GM12878 (cell line): ENCODE results near the gene PAX5. TPM values are rescaled to one million over a fixed set of nuclear protein-coding genes. Genes with fewer than 3 reads are reported as not detected.

ENCODE experiments used
- ATAC-seq: fragments of 200-7000 bp; cut with Tn5 transposase; 3 replicates; pipeline ENCODE4 v1.9.1; 2020; ENCODE audit warnings: mild to moderate bottlenecking, moderate library complexity
- BruUV-seq: library from RNA; stranded (reverse); fragments of 400-500 nt; replicated peaks from 2 replicates; lab custom pipeline; 2021; lab: Mats Ljungman, UMichigan
- CTCF ChIA-PET: fragments of 300-600 bp; sonication (Branson Sonifier 250); formaldehyde crosslinking; extraction: SDS; loops from one replicate; lab custom pipeline; 2021; ENCODE audit warnings: inconsistent platforms; lab: Yijun Ruan, JAX
- POLR2A ChIA-PET: fragments of 350-600 bp; formaldehyde crosslinking; extraction: SDS; loops from one replicate; lab custom pipeline; 2021; ENCODE audit warnings: inconsistent platforms; lab: Charles Lee
- RAD21 ChIA-PET: fragments of 300-600 bp; sonication (Branson Sonifier 250); formaldehyde crosslinking; loops from one replicate; lab custom pipeline; 2023; ENCODE audit warnings: antibody characterized with exemption; ENCODE audit not compliant: unreplicated experiment; lab: Charles Lee
- SMC1A ChIA-PET: fragments of 300-600 bp; sonication (Branson Sonifier 250); formaldehyde crosslinking; loops from one replicate; lab custom pipeline; 2023; ENCODE audit not compliant: unreplicated experiment, uncharacterized antibody; lab: Charles Lee
- DNase-seq: peaks from one replicate; pipeline ENCODE4 v3.0.0-alpha.2; 2011; ENCODE audit warnings: low read depth, low spot score
- FAIRE-seq: peaks from 3 replicates; lab custom pipeline; 2011; peaks lifted over from hg19 to GRCh38; lab: Jason Lieb, UNC
- H2AFZ ChIP-seq: 2 replicates; pipeline ENCODE4 v1.6.0; 2011; ENCODE audit warnings: low read depth, low read length, control low read depth; ENCODE audit not compliant: control insufficient read depth
- H3K27ac ChIP-seq: 2 replicates; pipeline ENCODE4 v1.5.1; 2011; ENCODE audit warnings: control low read depth; ENCODE audit not compliant: control insufficient read depth, insufficient read depth
- H3K27me3 ChIP-seq, 2 experiments: replicated peaks in 1 of 2; 2 replicates each; pipeline versions ENCODE4 v1.6.0 to v1.6.1; 2011; ENCODE audit warnings: low read length in 1 of 2; ENCODE audit not compliant: control insufficient read depth in 2 of 2, insufficient read depth in 2 of 2
- H3K36me3 ChIP-seq, 2 experiments: 2 replicates each; pipeline ENCODE4 v1.5.1; 2011; ENCODE audit warnings: low read length in 1 of 2; ENCODE audit not compliant: control insufficient read depth in 2 of 2, insufficient read depth in 2 of 2
- H3K4me1 ChIP-seq: 2 replicates; pipeline ENCODE4 v1.6.1; 2011; ENCODE audit warnings: mild to moderate bottlenecking, low read length, moderate library complexity, mixed read lengths; ENCODE audit not compliant: control insufficient read depth, insufficient read depth
- H3K4me2 ChIP-seq: 2 replicates; pipeline ENCODE4 v1.6.0; 2011; ENCODE audit warnings: control low read depth; ENCODE audit not compliant: control insufficient read depth, insufficient read depth
- H3K4me3 ChIP-seq: fragments of 200-600 bp; sonication (generic); 2 replicates; pipeline ENCODE4 v1.5.1; 2016
- H3K79me2 ChIP-seq: 2 replicates; pipeline ENCODE4 v1.6.0; 2011; ENCODE audit warnings: low read length; ENCODE audit not compliant: control insufficient read depth, insufficient read depth
- H3K9ac ChIP-seq: 2 replicates; pipeline ENCODE4 v1.8.0; 2011; ENCODE audit warnings: low read length, control low read depth, mixed read lengths; ENCODE audit not compliant: control insufficient read depth, insufficient read depth
- H3K9me3 ChIP-seq: replicated peaks from 3 replicates; pipeline ENCODE4 v1.5.1; 2011; ENCODE audit warnings: mild to moderate bottlenecking, low read length; ENCODE audit not compliant: control insufficient read depth, insufficient read depth
- H4K20me1 ChIP-seq: 2 replicates; pipeline ENCODE4 v1.6.0; 2011; ENCODE audit not compliant: control insufficient read depth, insufficient read depth
- BCL11A ChIP-seq: IDR thresholded peaks from 2 replicates; pipeline ENCODE4 v1.6.1; 2011; ENCODE audit warnings: low read depth, low read length
- CHD4 ChIP-seq: fragments of 200-600 bp; sonication (generic); IDR thresholded peaks from 2 replicates; pipeline ENCODE4 v1.6.1; 2016; ENCODE audit warnings: mild to moderate bottlenecking
- MEF2A ChIP-seq: IDR thresholded peaks from 2 replicates; pipeline ENCODE4 v1.6.1; 2011; ENCODE audit warnings: low read depth, mild to moderate bottlenecking, low read length, moderate library complexity; ENCODE audit not compliant: insufficient read depth
- SRF ChIP-seq, 2 experiments: IDR thresholded peaks; 2 replicates each; pipeline ENCODE4 v1.6.1; 2011; ENCODE audit warnings: low read depth in 2 of 2, low read length in 2 of 2, mild to moderate bottlenecking in 1 of 2, moderate library complexity in 1 of 2
- ZSCAN29 ChIP-seq: fragments of 450-650 bp; IDR thresholded peaks from 2 replicates; pipeline ENCODE4 v1.6.1; 2017; ENCODE audit warnings: mild to moderate bottlenecking, moderate library complexity
- WGBS: methylation state at CpG from one replicate; pipeline ENCODE4 v1.1.6; 2016; ENCODE audit warnings: low lambda C conversion rate; ENCODE audit not compliant: insufficient replicate concordance, insufficient coverage; ENCODE audit errors: missing lambda C conversion rate; 5-methylcytosine and 5-hydroxymethylcytosine counted together
- in situ Hi-C: fragments of 300-500 bp; cut with MboI; formaldehyde crosslinking; loops from 9 replicates; pipeline ENCODE4 v1.14.3; 2018; ENCODE audit warnings: mixed read lengths
- intact Hi-C: fragments of 100-400 bp; cut with micrococcal nuclease; formaldehyde crosslinking; loops from one replicate; pipeline ENCODE4 v1.14.2; 2022; ENCODE audit not compliant: unreplicated experiment
- polyA plus RNA-seq, 11 experiments: library from polyadenylated mRNA; depleted of rRNA in 4 of 11; unstranded in 6 of 11; stranded (reverse) in 5 of 11; fragments of >200 nt; fragmentation: Nextera tagmentation in 4 of 11; fragmentation: Illumina TruSeq in 1 of 11; extraction: Ambion mirVana in 4 of 11; extraction: Trizol in 1 of 11; gene quantifications; 1 replicate in 1 of 11; 2 replicates in 10 of 11; pipeline versions ENCODE4 v1.2.1 to v1.2.3, GENCODE V29; 2011 to 2016; ENCODE audit warnings: inconsistent platforms in 2 of 11, missing spikeins in 2 of 11, low read depth in 1 of 11
- total RNA-seq, 4 experiments: library from RNA; depleted of rRNA in 3 of 4; stranded (reverse); fragments of >200 nt in 3 of 4; fragmentation: Illumina TruSeq in 1 of 4; extraction: Trizol in 1 of 4; gene quantifications; 2 replicates each; pipeline versions ENCODE4 v1.2.1 to v1.2.3, GENCODE V29; 2013 to 2021
- TF ChIP-seq, protein P1 (sequence below): IDR thresholded peaks from 2 replicates; pipeline ENCODE4 v1.6.1; 2012; ENCODE audit warnings: improper control_type of control experiment, low read depth, low read length; ENCODE audit not compliant: insufficient replicate concordance
- TF ChIP-seq, protein P2 (sequence below): fragments of 450-650 bp; IDR thresholded peaks from 2 replicates; pipeline ENCODE4 v1.6.1; 2016; ENCODE audit warnings: mild to moderate bottlenecking, moderate library complexity, borderline replicate concordance

PAX5 gene
- total and polyA plus RNA-seq, 10 of the 15 experiments (the other 5 are each of a cell fraction or from before 2014, with no cell fraction given) = 2.2 to 123 (median 31.9) TPM

DNA sequence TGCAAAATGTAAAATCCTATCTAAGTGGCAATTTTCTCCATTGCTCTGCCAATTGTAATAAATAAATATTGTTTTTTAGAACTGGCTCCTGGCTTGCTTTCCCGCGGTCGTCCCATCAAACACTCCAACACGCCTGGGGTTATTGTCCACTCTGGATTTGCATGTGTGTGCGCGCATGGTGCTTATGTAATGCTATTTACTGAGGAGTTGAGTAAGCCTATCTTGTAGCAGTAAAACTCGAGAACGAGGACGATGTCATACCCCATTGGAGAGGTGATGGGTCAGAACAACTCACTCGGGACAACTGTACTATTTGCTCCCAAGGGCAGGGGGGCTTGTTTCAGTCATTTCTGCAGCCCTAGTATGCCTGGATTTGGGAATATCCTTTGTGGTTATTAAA is 220.9 kb downstream of the PAX5 start:
- in situ Hi-C loops (no loop called here), intact Hi-C loops (no loop called here)
- TF ChIP-seq MEF2A = no peak
- TF ChIP-seq CHD4 = no peak
- TF ChIP-seq, protein P1, sequence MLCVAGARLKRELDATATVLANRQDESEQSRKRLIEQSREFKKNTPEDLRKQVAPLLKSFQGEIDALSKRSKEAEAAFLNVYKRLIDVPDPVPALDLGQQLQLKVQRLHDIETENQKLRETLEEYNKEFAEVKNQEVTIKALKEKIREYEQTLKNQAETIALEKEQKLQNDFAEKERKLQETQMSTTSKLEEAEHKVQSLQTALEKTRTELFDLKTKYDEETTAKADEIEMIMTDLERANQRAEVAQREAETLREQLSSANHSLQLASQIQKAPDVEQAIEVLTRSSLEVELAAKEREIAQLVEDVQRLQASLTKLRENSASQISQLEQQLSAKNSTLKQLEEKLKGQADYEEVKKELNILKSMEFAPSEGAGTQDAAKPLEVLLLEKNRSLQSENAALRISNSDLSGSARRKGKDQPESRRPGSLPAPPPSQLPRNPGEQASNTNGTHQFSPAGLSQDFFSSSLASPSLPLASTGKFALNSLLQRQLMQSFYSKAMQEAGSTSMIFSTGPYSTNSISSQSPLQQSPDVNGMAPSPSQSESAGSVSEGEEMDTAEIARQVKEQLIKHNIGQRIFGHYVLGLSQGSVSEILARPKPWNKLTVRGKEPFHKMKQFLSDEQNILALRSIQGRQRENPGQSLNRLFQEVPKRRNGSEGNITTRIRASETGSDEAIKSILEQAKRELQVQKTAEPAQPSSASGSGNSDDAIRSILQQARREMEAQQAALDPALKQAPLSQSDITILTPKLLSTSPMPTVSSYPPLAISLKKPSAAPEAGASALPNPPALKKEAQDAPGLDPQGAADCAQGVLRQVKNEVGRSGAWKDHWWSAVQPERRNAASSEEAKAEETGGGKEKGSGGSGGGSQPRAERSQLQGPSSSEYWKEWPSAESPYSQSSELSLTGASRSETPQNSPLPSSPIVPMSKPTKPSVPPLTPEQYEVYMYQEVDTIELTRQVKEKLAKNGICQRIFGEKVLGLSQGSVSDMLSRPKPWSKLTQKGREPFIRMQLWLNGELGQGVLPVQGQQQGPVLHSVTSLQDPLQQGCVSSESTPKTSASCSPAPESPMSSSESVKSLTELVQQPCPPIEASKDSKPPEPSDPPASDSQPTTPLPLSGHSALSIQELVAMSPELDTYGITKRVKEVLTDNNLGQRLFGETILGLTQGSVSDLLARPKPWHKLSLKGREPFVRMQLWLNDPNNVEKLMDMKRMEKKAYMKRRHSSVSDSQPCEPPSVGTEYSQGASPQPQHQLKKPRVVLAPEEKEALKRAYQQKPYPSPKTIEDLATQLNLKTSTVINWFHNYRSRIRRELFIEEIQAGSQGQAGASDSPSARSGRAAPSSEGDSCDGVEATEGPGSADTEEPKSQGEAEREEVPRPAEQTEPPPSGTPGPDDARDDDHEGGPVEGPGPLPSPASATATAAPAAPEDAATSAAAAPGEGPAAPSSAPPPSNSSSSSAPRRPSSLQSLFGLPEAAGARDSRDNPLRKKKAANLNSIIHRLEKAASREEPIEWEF = no peak
- no peak for TF ChIP-seq ZSCAN29
- TF ChIP-seq BCL11A = no peak
- no peak for TF ChIP-seq SRF (IDR thresholded peaks at IDR 0.05; ENCODE audit: low read depth in 2 of 2, low read length in 2 of 2)
- TF ChIP-seq, protein P2, sequence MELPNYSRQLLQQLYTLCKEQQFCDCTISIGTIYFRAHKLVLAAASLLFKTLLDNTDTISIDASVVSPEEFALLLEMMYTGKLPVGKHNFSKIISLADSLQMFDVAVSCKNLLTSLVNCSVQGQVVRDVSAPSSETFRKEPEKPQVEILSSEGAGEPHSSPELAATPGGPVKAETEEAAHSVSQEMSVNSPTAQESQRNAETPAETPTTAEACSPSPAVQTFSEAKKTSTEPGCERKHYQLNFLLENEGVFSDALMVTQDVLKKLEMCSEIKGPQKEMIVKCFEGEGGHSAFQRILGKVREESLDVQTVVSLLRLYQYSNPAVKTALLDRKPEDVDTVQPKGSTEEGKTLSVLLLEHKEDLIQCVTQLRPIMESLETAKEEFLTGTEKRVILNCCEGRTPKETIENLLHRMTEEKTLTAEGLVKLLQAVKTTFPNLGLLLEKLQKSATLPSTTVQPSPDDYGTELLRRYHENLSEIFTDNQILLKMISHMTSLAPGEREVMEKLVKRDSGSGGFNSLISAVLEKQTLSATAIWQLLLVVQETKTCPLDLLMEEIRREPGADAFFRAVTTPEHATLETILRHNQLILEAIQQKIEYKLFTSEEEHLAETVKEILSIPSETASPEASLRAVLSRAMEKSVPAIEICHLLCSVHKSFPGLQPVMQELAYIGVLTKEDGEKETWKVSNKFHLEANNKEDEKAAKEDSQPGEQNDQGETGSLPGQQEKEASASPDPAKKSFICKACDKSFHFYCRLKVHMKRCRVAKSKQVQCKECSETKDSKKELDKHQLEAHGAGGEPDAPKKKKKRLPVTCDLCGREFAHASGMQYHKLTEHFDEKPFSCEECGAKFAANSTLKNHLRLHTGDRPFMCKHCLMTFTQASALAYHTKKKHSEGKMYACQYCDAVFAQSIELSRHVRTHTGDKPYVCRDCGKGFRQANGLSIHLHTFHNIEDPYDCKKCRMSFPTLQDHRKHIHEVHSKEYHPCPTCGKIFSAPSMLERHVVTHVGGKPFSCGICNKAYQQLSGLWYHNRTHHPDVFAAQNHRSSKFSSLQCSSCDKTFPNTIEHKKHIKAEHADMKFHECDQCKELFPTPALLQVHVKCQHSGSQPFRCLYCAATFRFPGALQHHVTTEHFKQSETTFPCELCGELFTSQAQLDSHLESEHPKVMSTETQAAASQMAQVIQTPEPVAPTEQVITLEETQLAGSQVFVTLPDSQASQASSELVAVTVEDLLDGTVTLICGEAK = no peak
- no peaks in the 10 kb centered on the region for H3K36me3 ChIP-seq
- FAIRE-seq = no peak
- H3K79me2 ChIP-seq = no peaks in the 10 kb centered on the region
- H2AFZ ChIP-seq = no peak overlapping the region
- ATAC-seq = no peak
- 57% methylated on average over 10 of the region's 10 CpGs for WGBS
- H3K4me2 ChIP-seq = no peak overlapping the region
- BruUV-seq = no TSS peak
- ChIA-PET RAD21 (no interaction called here), CTCF (no interaction called here), POLR2A (no interaction called here), SMC1A (no interaction called here)
- no peaks in the 10 kb centered on the region for H4K20me1 ChIP-seq
- H3K4me1 ChIP-seq = no peaks in the 10 kb centered on the region
- no peak for DNase-seq
- no peak overlapping the region for H3K9ac ChIP-seq
- no peak overlapping the region for H3K27ac ChIP-seq
- H3K27me3 ChIP-seq = no peaks in the 10 kb centered on the region
- no peak overlapping the region for H3K4me3 ChIP-seq
- no peaks in the 10 kb centered on the region for H3K9me3 ChIP-seq
